Sigmoid colon (tissue), 4 donors: ENCODE data around the gene RPP14.

ENCODE experiments used
- CTCF ChIP-seq, 4 experiments: fragments of 450-650 bp in 3 of 4; fragments of 200-600 bp in 1 of 4; IDR thresholded peaks; one replicate each; pipeline ENCODE4 v1.5.1; 2016 to 2019; ENCODE audit warnings: antibody characterized with exemption in 4 of 4, mild to moderate bottlenecking in 3 of 4, moderate library complexity in 2 of 4
- EP300 ChIP-seq, 4 donors: sonication (generic); formaldehyde crosslinking; IDR thresholded peaks; one replicate each; pipeline ENCODE4 v1.6.1; 2017; ENCODE audit warnings: antibody characterized with exemption in 4 of 4
- POLR2A ChIP-seq, 2 donors: fragments of 450-650 bp; IDR thresholded peaks; one replicate each; pipeline ENCODE4 v1.6.1; 2016; ENCODE audit warnings: antibody characterized with exemption in 2 of 2, mild to moderate bottlenecking in 2 of 2, moderate library complexity in 2 of 2
- POLR2AphosphoS5 ChIP-seq, 4 donors: sonication (generic); formaldehyde crosslinking; IDR thresholded peaks; one replicate each; pipeline ENCODE4 v1.6.1; 2017; ENCODE audit warnings: antibody characterized with exemption in 4 of 4

- no peak for TF ChIP-seq CTCF (IDR thresholded peaks at IDR 0.05)
- TF ChIP-seq POLR2A (IDR thresholded peaks at IDR 0.05): no peak
- no peak for TF ChIP-seq EP300 (IDR thresholded peaks at IDR 0.05)
- no peak for TF ChIP-seq POLR2AphosphoS5 (IDR thresholded peaks at IDR 0.05)
These were observed 20.3 kb downstream of the RPP14 start for GRCh38 chr3:58326267-58326900.
